ENCODE data around the gene GLI2.

Gene GLI2

GRCh38 chr2:120732506-120733237 lies 3.0 kb upstream of the GLI2 start:
- peaks cover 2% of the 10 kb centered on the region for H3K27me3 ChIP-seq (ENCODE audit: control insufficient read depth, insufficient read depth, low read length)
- H3K9me3 ChIP-seq (ENCODE audit: control insufficient read depth, insufficient read depth, low read length), result no peaks in the 10 kb centered on the region
- H3K9ac ChIP-seq (ENCODE audit: low read depth, low read length), result no peak overlapping the region
- peaks cover 2% of the 10 kb centered on the region for H3K4me1 ChIP-seq (ENCODE audit: control insufficient read depth, insufficient read depth, low read length)
- no peaks in the 10 kb centered on the region for H3K36me3 ChIP-seq (ENCODE audit: control insufficient read depth, insufficient read depth, low read length)
- no peak overlapping the region for H3K4me3 ChIP-seq (ENCODE audit: low read depth, low read length)

- H3K9me3 ChIP-seq (ENCODE audit: control insufficient read depth, insufficient read depth, low read length), result no peaks in the 10 kb centered on the region
- H3K4me3 ChIP-seq (ENCODE audit: low read depth, low read length), result no peak overlapping the region
- peaks cover 7% of the 10 kb centered on the region for H3K4me1 ChIP-seq (ENCODE audit: control insufficient read depth, insufficient read depth, low read length)
- no peak overlapping the region for H3K9ac ChIP-seq (ENCODE audit: low read depth, low read length)
- peaks cover 2% of the 10 kb centered on the region for H3K27me3 ChIP-seq (ENCODE audit: control insufficient read depth, insufficient read depth, low read length)
- H3K36me3 ChIP-seq (ENCODE audit: control insufficient read depth, insufficient read depth, low read length), result no peaks in the 10 kb centered on the region
Observed at GRCh38 chr2:120733238-120733932, 2.3 kb upstream of the GLI2 start.

GRCh38 chr2:120734930-120735651 lies 577 bp upstream of the GLI2 start:
- Histone ChIP-seq H3K4me1 (ENCODE audit: control insufficient read depth, insufficient read depth, low read length) (peaks cover 21% of the 10 kb centered on the region), H3K9me3 (ENCODE audit: control insufficient read depth, insufficient read depth, low read length) (no peaks in the 10 kb centered on the region), H3K27me3 (ENCODE audit: control insufficient read depth, insufficient read depth, low read length) (peaks cover 2% of the 10 kb centered on the region), H3K4me3 (ENCODE audit: low read depth, low read length) (peak overlapping the region; percentile 39), H3K36me3 (ENCODE audit: control insufficient read depth, insufficient read depth, low read length) (no peaks in the 10 kb centered on the region), H3K9ac (ENCODE audit: low read depth, low read length) (peak overlapping the region; percentile 54)

- H3K9ac ChIP-seq (ENCODE audit: low read depth, low read length), result peak overlapping the region; percentile 94
- peaks cover 2% of the 10 kb centered on the region for H3K27me3 ChIP-seq (ENCODE audit: control insufficient read depth, insufficient read depth, low read length)
- H3K4me3 ChIP-seq (ENCODE audit: low read depth, low read length), result peak overlapping the region; percentile 85
- H3K36me3 ChIP-seq (ENCODE audit: control insufficient read depth, insufficient read depth, low read length), result no peaks in the 10 kb centered on the region
- H3K4me1 ChIP-seq (ENCODE audit: control insufficient read depth, insufficient read depth, low read length), result peaks cover 23% of the 10 kb centered on the region
- no peaks in the 10 kb centered on the region for H3K9me3 ChIP-seq (ENCODE audit: control insufficient read depth, insufficient read depth, low read length)
Observed at GRCh38 chr2:120736202-120736623, 545 bp downstream of the GLI2 start.

GRCh38 chr2:120736624-120737339 lies 1.1 kb downstream of the GLI2 start:
- peaks cover 23% of the 10 kb centered on the region for H3K4me1 ChIP-seq (ENCODE audit: control insufficient read depth, insufficient read depth, low read length)
- H3K4me3 ChIP-seq (ENCODE audit: low read depth, low read length), result peak overlapping the region; percentile 85
- H3K36me3 ChIP-seq (ENCODE audit: control insufficient read depth, insufficient read depth, low read length), result no peaks in the 10 kb centered on the region
- peaks cover 1% of the 10 kb centered on the region for H3K27me3 ChIP-seq (ENCODE audit: control insufficient read depth, insufficient read depth, low read length)
- peak overlapping the region; percentile 94 for H3K9ac ChIP-seq (ENCODE audit: low read depth, low read length)
- H3K9me3 ChIP-seq (ENCODE audit: control insufficient read depth, insufficient read depth, low read length), result no peaks in the 10 kb centered on the region

- no peaks in the 10 kb centered on the region for H3K27me3 ChIP-seq (ENCODE audit: control insufficient read depth, insufficient read depth, low read length)
- H3K36me3 ChIP-seq (ENCODE audit: control insufficient read depth, insufficient read depth, low read length), result no peaks in the 10 kb centered on the region
- peak overlapping the region; percentile 85 for H3K4me3 ChIP-seq (ENCODE audit: low read depth, low read length)
- no peaks in the 10 kb centered on the region for H3K9me3 ChIP-seq (ENCODE audit: control insufficient read depth, insufficient read depth, low read length)
- peaks cover 28% of the 10 kb centered on the region for H3K4me1 ChIP-seq (ENCODE audit: control insufficient read depth, insufficient read depth, low read length)
- H3K9ac ChIP-seq (ENCODE audit: low read depth, low read length), result peak overlapping the region; percentile 76
Observed at GRCh38 chr2:120737340-120738101, 1.9 kb downstream of the GLI2 start.

GRCh38 chr2:120738117-120738516 lies 2.4 kb downstream of the GLI2 start:
- H3K4me3 ChIP-seq (ENCODE audit: low read depth, low read length), result peak overlapping the region; percentile 85
- H3K9ac ChIP-seq (ENCODE audit: low read depth, low read length), result peak overlapping the region; percentile 76
- H3K27me3 ChIP-seq (ENCODE audit: control insufficient read depth, insufficient read depth, low read length), result no peaks in the 10 kb centered on the region
- no peaks in the 10 kb centered on the region for H3K36me3 ChIP-seq (ENCODE audit: control insufficient read depth, insufficient read depth, low read length)
- peaks cover 34% of the 10 kb centered on the region for H3K4me1 ChIP-seq (ENCODE audit: control insufficient read depth, insufficient read depth, low read length)
- H3K9me3 ChIP-seq (ENCODE audit: control insufficient read depth, insufficient read depth, low read length), result no peaks in the 10 kb centered on the region

- Histone ChIP-seq H3K4me3 (ENCODE audit: low read depth, low read length) (peak overlapping the region; percentile 85), H3K9me3 (ENCODE audit: control insufficient read depth, insufficient read depth, low read length) (no peaks in the 10 kb centered on the region), H3K4me1 (ENCODE audit: control insufficient read depth, insufficient read depth, low read length) (peaks cover 35% of the 10 kb centered on the region), H3K36me3 (ENCODE audit: control insufficient read depth, insufficient read depth, low read length) (no peaks in the 10 kb centered on the region), H3K27me3 (ENCODE audit: control insufficient read depth, insufficient read depth, low read length) (no peaks in the 10 kb centered on the region), H3K9ac (ENCODE audit: low read depth, low read length) (peak overlapping the region; percentile 26)
Observed at GRCh38 chr2:120738786-120739437, 3.2 kb downstream of the GLI2 start.

- H3K36me3 ChIP-seq (ENCODE audit: control insufficient read depth, insufficient read depth, low read length), result no peaks in the 10 kb centered on the region
- no peak overlapping the region for H3K9ac ChIP-seq (ENCODE audit: low read depth, low read length)
- no peaks in the 10 kb centered on the region for H3K27me3 ChIP-seq (ENCODE audit: control insufficient read depth, insufficient read depth, low read length)
- H3K9me3 ChIP-seq (ENCODE audit: control insufficient read depth, insufficient read depth, low read length), result no peaks in the 10 kb centered on the region
- peak overlapping the region; percentile 85 for H3K4me3 ChIP-seq (ENCODE audit: low read depth, low read length)
- H3K4me1 ChIP-seq (ENCODE audit: control insufficient read depth, insufficient read depth, low read length), result peaks cover 35% of the 10 kb centered on the region
Observed at GRCh38 chr2:120739438-120740090, 3.9 kb downstream of the GLI2 start.

GRCh38 chr2:120740375-120740764 lies 4.7 kb downstream of the GLI2 start:
- H3K9me3 ChIP-seq (ENCODE audit: control insufficient read depth, insufficient read depth, low read length), result no peaks in the 10 kb centered on the region
- peak overlapping the region; percentile 85 for H3K4me3 ChIP-seq (ENCODE audit: low read depth, low read length)
- peak overlapping the region; percentile 9 for H3K9ac ChIP-seq (ENCODE audit: low read depth, low read length)
- peaks cover 33% of the 10 kb centered on the region for H3K4me1 ChIP-seq (ENCODE audit: control insufficient read depth, insufficient read depth, low read length)
- H3K27me3 ChIP-seq (ENCODE audit: control insufficient read depth, insufficient read depth, low read length), result no peaks in the 10 kb centered on the region
- H3K36me3 ChIP-seq (ENCODE audit: control insufficient read depth, insufficient read depth, low read length), result no peaks in the 10 kb centered on the region
